Activated CD8-positive, alpha-beta memory T cell treated with anti-CD3 and anti-CD28 coated beads for 24 hours (primary cell): ENCODE measurements around the gene IRGC.
"Not testable (repeated sequence)": the region's sequence is repeated elsewhere in the genome, so short reads cannot be mapped to it uniquely, and the experiment has no call there.

Source experiments
- DNase-seq: peaks from one replicate; pipeline ENCODE4 v3.0.0-alpha.2; 2020

Gene IRGC

GRCh38 chr19:43715776-43716175 is at the start of gene IRGC:
IRGC (plus strand) TSS chr19:43716076; CDS start chr19:43718559, 2,483 bp downstream.
- no peak for DNase-seq

GRCh38 chr19:43667126-43667875 is 48.6 kb upstream of the IRGC start:
- no peak for DNase-seq

DNA sequence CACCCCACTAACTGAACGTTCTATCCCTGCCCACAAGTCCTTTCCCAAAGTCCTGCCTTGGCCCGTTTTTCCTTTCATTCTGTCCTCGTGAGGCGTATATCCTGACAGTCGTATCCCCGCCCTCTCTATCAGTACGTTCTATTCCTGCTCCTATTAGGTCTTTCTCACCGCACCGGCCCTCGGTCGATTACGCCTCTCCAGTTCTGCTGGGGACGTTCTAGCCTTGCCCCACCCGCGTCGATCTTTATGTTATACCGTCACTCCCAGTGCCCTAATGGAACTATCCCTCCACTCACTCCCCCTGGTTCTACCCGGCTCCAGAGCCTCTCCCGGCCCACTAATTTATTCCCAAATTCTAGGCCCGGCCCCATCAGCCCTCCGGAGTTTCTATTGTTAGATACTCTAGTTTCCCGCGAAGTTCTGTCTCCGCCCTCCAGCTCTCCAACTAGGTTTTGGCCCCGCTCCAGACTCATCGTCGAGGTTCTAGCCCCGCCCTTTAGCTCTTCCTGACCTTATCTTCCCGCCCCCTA is 47.9 kb upstream of the IRGC start:
- no peak for DNase-seq

- peak; percentile 96 for DNase-seq
These were observed 47.3 kb upstream of the IRGC start for GRCh38 chr19:43668406-43669109.

DNA sequence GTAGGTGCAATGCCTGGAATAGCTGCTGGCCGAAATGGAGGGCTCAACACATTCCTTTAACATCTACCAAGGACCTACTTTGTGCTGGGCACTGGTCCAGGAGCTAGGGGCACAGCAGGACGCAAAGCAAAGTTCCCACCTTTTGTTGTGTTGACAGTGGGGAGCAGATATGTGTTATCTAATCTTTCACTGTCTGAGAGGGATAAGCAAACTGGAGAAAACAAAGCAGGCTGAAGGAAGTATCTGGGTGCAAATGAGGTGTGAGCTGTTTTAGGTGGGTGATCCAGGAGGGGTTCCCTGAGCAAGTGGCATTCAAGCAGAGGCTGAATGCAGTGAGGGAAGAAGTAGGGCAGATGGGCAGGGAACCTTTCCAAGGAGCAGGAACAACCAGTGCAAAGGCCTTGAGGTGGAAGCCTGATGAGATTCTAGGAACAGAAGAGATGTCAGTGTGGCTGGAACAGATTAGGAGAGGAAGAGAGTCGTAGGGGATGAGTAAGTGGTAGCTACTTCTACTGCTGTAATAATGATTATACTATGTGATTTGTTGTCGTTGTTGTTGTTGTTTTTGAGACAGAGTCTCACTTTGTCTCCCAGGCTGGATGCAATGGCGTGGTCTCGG is 43.7 kb upstream of the IRGC start:
- no peak for DNase-seq

DNA sequence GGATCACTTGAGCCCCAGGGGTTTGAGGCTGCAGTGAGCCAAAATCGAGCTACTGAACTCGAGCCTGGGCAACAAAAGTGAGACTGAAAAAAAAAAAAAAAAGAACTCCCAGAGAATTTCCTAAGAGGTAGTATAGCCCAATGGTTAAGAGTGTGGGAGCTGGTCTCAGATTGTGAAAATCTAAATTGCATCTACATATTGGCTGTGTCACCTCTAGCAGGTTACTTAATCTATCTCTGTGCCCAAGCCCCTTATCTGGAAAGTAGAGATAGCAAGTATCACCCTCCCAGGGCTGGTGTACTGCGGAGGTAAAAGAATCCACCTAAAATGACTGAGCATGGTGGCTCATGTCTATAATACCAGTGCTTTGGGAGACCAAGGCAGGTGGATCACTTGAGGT is 42.2 kb upstream of the IRGC start:
- DNase-seq: no peak

- DNase-seq: no peak
These were observed 41.7 kb upstream of the IRGC start for GRCh38 chr19:43674183-43674582.

DNA sequence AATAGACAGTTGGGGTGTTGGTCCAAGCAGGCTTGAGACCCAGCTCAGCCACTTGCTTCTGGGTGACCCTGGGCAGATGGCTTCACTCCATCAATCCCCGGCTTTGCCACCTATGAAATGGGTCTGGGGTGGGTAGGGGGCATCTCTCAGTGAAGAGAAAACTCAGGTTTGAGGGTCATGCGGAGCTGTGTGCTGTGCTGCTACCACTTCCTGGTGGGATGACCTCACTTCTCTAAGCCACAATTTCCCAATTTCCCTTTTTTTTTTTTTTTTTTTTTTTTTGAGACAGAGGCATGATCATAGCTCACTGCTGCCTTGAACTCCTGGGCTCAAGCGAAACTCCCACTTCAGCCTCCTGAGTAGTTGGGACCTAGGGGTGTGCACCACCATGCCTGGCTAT is 41.3 kb upstream of the IRGC start:
- DNase-seq: no peak

DNA sequence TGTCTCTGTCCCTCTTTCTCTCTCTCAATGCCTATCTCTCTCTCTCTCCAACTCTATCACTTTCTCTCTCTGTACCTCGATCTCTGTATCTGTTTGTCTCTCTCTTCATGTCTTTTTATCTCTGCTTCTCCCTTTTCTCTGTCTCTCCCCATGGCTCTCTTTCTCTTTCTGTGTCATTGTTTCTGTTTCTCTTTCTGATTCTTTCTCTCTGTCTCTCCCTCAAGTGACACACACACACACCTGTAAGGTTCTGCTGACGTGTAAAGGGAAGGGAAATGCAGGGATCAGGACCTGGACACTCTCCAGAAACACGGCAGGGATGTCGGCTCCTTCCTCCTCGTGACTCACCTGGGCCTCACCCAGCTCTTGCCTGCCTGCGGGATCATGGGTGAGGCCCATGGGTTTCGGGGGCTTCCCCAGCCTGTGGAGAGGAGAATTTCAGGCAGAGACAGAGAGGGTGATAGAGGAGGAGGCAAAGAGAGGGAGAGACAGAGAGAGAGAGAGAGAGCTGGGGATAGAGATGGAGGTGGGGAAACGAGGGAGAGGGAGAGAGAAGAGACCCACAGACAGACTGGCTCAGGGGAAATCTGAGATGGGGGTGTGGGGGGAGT is 40.5 kb upstream of the IRGC start:
- DNase-seq: no peak

DNA sequence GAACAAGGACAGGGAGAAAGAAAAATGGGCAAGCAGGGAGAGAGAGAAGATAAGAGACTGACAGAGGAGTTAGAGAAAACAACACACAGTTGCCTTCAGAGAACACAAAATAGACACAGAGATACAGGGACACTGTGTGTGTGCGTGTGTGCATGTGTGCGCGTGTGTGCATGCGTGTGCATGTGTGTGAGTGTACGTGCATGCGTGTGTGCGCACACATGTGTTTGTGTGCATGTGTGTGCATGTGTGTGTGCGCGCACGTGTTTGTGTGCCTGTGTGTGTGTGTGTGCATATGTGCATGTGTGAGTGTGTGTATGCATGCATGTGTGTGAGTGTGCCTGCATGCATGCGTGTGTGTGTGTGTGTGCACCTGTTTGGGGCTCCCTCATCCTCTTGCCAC is 40.0 kb upstream of the IRGC start:
- DNase-seq: no peak

DNA sequence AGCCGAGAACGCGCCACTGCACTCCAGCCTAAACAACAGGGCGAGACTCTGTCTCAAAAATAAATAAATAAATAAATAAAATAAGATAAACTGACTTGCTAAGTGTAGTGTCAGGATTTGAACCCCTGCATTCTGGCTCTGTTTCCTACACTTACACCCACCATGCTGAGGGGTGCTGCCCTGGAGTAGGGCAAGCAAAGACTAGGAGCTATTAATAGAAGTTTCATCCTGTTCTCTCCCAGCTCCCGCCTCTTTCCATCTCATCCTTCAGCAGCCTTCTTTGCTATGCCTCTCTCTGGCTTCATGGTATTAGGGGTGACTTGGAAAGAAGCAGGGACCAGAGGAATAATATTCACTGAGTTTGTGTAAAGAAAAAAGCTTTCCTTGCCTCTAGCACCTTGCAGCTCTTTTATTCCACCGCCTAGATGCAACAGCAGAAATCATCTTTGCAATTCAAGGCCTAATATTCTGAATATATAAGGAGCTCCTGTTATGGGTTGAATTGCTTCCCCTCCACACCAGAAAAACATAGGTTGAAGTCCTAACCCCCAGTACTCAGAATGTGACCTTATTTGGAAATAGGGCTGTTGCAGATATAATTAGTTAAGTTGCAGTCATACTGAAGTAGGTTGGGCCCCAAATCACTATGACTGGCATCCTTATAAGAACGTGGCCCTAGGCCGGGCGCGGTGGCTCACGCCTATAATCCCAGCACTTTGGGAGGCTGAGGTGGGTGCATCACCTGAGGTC is 37.2 kb upstream of the IRGC start:
- no peak for DNase-seq

DNA sequence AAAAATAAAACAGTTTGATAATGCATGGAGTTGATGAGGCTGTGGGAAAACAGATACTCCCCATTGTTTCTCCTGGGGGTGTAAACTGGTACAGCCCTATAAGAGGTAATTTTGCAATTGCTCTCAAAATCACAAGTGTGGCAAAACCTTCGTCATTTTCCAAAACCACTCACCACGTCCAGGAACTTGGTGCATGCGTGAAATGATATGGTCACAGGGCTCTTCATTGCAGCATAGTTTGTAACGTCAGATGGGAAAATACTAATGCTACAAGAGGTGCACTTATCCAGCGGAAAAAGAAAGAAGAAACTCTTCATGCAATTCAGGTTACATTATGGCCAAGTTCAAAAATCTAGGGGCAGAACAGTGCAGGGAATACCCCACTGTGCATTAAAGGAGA is 34.1 kb upstream of the IRGC start:
- no peak for DNase-seq

DNA sequence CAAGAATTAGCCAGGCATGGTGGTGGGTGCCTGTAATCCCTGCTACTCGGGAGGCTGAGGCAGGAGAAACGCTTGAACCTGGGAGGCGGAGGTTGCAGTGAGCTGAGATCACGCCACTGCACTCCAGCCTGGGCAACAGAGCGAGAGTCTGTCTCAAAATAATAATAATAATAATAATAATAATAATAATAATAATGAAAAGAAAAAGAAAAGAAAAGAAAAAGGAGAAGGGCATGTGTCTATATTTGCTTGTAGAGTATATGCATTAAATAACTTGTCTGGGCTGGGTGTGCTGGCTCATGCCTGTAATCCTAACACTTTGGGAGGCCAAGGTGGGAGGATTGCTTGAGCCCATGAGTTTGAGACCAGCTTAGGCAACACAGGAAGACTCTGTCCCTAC is 33.6 kb upstream of the IRGC start:
- DNase-seq: not testable (repeated sequence)

DNA sequence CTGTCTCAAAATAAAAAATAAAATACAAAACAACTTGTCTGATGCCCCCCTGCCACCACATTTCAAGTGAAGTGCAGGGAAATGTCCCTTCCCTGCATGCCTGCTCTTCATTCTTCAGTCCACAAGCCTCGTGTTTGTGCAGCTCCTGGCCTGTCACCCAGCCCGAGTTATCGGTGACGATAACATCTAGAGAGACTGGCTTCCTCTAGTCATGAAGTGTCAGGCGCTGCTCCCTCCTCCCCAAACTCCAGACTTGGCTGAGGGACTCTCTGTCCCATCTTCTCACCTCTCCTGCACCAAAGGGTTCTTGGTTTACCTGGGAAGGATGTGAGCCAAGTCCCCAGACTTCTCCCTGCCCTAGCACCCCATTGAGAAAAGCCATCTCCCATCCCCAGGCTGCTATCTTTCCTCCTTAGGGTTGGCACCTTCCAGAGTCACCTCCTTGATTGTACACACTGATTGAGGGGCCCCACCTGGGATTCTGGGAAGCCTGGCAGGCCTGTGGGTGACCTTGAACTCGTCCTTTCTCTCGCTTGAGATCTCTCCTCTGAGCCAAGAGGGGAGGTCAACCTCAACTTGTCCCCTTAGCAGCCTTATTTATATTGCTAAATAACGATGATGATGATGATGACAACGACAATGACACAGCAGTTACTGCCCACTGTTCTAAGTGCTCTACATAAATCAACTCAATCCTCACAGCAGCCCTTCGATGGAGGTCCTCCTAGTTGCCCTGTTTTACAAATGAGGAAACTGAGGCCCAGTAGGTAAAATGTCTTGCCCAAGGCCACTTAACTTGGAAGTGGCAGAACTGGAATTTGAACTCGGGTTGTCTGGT is 32.8 kb upstream of the IRGC start:
- no peak for DNase-seq

GRCh38 chr19:43683905-43684304 is 32.0 kb upstream of the IRGC start:
- DNase-seq: no peak

- no peak for DNase-seq
These were observed 31.6 kb upstream of the IRGC start for GRCh38 chr19:43684326-43684725.

- DNase-seq: no peak
These were observed 28.2 kb upstream of the IRGC start for GRCh38 chr19:43687660-43687997.

GRCh38 chr19:43688059-43688701 is 27.7 kb upstream of the IRGC start:
- DNase-seq: no peak

GRCh38 chr19:43690444-43690843 is 25.4 kb upstream of the IRGC start:
- no peak for DNase-seq

GRCh38 chr19:43690890-43691289 is 25.0 kb upstream of the IRGC start:
- no peak for DNase-seq

GRCh38 chr19:43691755-43692154 is 24.1 kb upstream of the IRGC start:
- DNase-seq: no peak
